Subcutaneous abdominal adipose tissue (tissue), 5 donors: ENCODE results near the gene SLC24A4.

ENCODE experiments used
- H3K27ac ChIP-seq: one replicate; pipeline ENCODE4 v1.7.0; 2013; ENCODE audit warnings: low read depth, mild to moderate bottlenecking, inconsistent platforms, low read length, moderate library complexity
- H3K27me3 ChIP-seq, 5 donors: one replicate each; pipeline ENCODE4 v1.7.0; 2013; ENCODE audit warnings: low read length in 5 of 5, inconsistent platforms in 1 of 5; ENCODE audit not compliant: control insufficient read depth in 5 of 5, insufficient read depth in 4 of 5
- H3K36me3 ChIP-seq, 5 donors: one replicate each; pipeline ENCODE4 v1.7.0; 2013; ENCODE audit warnings: low read length in 5 of 5; ENCODE audit not compliant: control insufficient read depth in 5 of 5, insufficient read depth in 5 of 5
- H3K4me1 ChIP-seq, 5 donors: one replicate each; pipeline ENCODE4 v1.7.0; 2013; ENCODE audit warnings: low read length in 5 of 5, mild to moderate bottlenecking in 3 of 5, moderate library complexity in 1 of 5; ENCODE audit not compliant: control insufficient read depth in 5 of 5, insufficient read depth in 5 of 5
- H3K4me3 ChIP-seq, 5 donors: one replicate each; pipeline ENCODE4 v1.7.0; 2013; ENCODE audit warnings: low read length in 5 of 5, low read depth in 1 of 5
- H3K9ac ChIP-seq, 5 donors: one replicate each; pipeline ENCODE4 v1.7.0; 2013; ENCODE audit warnings: low read length in 5 of 5, mild to moderate bottlenecking in 4 of 5, moderate library complexity in 3 of 5
- H3K9me3 ChIP-seq, 5 donors: one replicate each; pipeline ENCODE4 v1.7.0; 2013; ENCODE audit warnings: low read length in 5 of 5; ENCODE audit not compliant: control insufficient read depth in 5 of 5
- donor health status: healthy.
- donor health status: healthy.
- donor health status: healthy.
- donor health status: healthy.
- donor health status: healthy.

The SLC24A4 gene

DNA sequence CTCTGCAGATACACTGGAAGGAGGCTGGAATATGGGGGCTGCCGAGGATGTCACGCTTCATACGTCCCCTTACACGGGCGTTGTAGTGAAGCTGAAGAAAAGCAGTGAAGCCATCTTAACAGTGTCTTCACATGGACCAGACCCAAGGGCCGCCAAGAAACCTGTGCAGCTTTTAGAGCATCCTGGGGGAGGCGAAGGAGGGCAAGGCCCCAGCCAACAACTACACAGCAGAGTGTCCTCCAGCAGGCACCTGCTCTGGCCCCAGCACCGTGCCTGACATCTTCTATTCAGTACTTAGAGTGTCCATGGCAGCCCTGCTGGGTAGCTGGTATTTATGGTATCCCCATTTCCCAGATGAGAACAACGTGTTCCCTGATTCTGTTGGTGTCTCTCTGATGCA is 141.8 kb downstream of the SLC24A4 start:
- Histone ChIP-seq H3K4me3 (no peak overlapping the region), H3K9me3 (peaks cover 5 to 18% (median 8%) of the 10 kb centered on the region in 5 donors), H3K27me3 (peaks cover 0 to 8% (median 0%) of the 10 kb centered on the region in 5 donors), H3K4me1 (peaks cover 9 to 34% (median 23%) of the 10 kb centered on the region in 5 donors), H3K36me3 (no peaks in the 10 kb centered on the region), H3K27ac (no peak overlapping the region), H3K9ac (no peak overlapping the region)

DNA sequence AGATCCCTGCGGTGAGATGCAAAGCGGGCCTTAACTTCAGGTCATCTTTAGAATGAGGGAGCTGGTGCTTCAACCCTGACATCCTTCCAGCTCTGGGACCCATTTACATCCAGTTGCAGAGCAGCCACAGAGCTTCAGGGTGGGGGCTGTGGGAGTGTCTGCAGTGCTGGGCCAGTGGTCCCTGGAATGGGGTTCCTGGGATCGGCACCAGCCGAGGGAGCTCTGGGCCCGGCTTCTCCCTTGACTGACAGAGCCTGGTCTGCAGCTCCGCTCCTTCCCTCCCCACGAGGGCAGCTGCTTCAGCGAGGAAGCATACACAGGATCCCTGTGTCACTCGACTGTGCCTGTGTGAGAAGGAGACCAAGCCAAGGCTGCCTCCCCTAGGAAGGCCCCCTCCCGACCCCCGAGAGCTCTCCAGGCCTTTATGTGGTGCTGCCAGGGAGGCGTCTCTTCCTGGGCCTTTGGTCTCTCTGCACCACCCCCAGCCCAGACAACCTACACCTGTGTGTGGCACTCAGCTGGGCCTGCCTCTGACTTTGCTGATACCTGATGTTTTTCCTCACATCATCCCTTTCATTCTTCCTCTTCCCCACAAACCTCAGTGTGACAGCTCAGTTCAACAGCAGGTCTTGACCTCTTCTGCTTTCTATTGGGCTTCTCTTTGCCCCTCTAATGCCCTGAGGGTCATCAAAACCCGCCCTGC is 142.5 kb downstream of the SLC24A4 start:
- no peaks in the 10 kb centered on the region for H3K36me3 ChIP-seq
- peaks cover 6 to 26% (median 17%) of the 10 kb centered on the region in 5 donors for H3K4me1 ChIP-seq
- H3K9me3 ChIP-seq, result peaks cover 5 to 20% (median 8%) of the 10 kb centered on the region in 5 donors
- no peak overlapping the region for H3K9ac ChIP-seq
- no peak overlapping the region for H3K27ac ChIP-seq
- H3K27me3 ChIP-seq, result peaks cover 0 to 6% (median 0%) of the 10 kb centered on the region in 5 donors
- H3K4me3 ChIP-seq, result no peak overlapping the region

DNA sequence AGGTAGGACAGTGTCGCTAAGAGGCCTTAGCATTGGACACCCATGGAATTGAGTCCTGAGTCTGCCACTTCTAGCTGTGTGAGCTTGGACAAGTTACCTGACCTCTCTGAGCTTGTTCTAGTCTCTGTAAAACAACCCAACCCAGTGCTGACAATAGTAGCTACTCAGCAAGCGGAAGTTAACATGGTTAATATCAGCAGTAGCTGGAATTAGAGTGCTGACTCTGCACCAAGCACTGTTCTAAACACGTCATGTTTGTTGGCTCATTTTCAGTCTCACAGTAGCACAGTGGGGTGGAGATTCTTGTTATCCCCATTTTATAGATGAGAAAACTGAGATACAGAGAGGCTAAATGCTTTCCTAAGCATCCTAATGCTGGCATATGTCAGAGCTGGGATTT is 143.1 kb downstream of the SLC24A4 start:
- Histone ChIP-seq H3K36me3 (no peaks in the 10 kb centered on the region), H3K27ac (no peak overlapping the region), H3K9me3 (peaks cover 5 to 20% (median 8%) of the 10 kb centered on the region in 5 donors), H3K27me3 (peaks cover 0 to under 1% (median 0%) of the 10 kb centered on the region in 5 donors), H3K4me3 (no peak overlapping the region), H3K9ac (no peak overlapping the region), H3K4me1 (peaks cover 4 to 21% (median 11%) of the 10 kb centered on the region in 5 donors)

DNA sequence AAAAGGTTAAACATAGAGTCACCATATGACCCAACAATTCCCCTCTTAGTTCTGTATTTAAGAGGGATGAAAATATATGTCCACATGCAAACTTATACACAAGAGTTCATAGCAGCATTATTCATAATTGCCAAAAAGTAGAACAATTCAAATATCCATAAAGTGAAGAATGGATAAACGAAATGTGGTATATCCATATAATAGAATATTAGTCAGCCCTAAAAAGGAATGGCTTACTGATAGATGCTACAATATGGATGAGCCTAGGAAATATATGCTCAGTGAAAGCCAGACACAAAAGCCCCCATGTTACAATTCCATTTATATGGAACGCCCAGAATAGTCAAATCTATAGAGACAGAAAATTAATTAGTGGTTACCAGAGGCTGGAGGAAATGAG is 146.6 kb downstream of the SLC24A4 start:
- Histone ChIP-seq H3K4me3 (no peak overlapping the region), H3K27me3 (no peaks in the 10 kb centered on the region), H3K27ac (no peak overlapping the region), H3K9ac (no peak overlapping the region), H3K4me1 (peaks cover 0 to 24% (median 12%) of the 10 kb centered on the region in 5 donors), H3K36me3 (no peaks in the 10 kb centered on the region), H3K9me3 (peaks cover 5 to 20% (median 8%) of the 10 kb centered on the region in 5 donors)

DNA sequence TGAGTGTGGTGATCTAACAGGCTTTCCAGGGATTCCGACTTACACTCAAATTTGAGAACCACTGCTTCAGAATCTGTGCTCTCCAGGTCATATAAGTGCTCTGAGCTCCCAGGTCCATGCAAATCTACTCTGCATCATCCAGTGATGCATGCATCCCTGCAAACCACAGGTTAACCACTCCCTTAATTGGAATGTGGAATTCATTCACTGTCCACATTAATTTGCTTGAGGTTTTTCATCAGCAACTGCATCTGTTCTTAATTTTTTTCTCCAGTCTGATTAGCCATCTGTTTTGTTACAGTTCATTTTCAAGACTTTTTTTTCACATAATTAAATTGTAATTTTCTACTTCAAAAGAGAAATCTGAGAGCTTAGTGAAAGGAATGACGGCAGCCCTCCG is 147.2 kb downstream of the SLC24A4 start:
- H3K36me3 ChIP-seq, result no peaks in the 10 kb centered on the region
- no peak overlapping the region for H3K27ac ChIP-seq
- H3K9me3 ChIP-seq, result peaks cover 5 to 20% (median 8%) of the 10 kb centered on the region in 5 donors
- H3K27me3 ChIP-seq, result no peaks in the 10 kb centered on the region
- H3K4me3 ChIP-seq, result no peak overlapping the region
- peaks cover 0 to 23% (median 13%) of the 10 kb centered on the region in 5 donors for H3K4me1 ChIP-seq
- no peak overlapping the region for H3K9ac ChIP-seq

DNA sequence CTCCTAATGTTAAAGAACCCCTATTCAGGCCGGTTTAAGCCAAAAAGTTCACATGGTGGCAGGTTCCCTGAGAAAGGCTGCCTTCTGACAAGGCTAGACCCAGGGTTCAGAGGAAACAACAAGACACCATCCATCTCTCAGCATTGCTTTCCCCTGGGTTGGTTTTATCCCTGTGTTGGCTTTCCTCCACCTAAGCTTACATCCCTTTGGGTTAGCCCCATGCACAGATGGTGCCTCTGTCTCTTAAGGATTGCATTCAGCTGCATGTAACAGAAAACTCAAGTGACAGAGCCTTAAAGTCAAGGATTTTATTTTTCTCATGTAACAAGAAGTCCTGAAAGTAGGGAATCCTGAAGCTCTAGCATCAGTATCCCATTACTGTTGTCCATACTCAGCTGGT is 147.8 kb downstream of the SLC24A4 start:
- Histone ChIP-seq H3K27me3 (no peaks in the 10 kb centered on the region), H3K27ac (no peak overlapping the region), H3K9ac (no peak overlapping the region)

DNA sequence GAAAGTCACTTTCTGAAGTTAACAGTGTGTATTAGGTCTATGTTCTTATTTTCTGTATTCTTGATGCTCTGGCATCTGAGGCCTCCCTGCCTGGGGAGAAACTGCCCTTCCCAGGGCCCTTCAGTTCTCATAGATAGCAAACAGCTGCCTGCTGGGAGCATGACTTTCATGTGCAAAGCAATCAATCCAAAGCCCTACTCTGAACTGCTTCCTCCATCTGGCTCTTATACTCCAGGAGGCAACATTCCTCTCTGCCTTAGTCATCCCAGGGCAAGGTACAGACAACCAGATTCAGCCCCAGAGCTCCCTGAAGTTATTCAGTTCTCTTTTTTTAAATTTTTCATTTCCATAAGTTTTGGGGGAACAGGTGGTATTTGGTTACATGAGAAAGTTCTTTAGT is 149.0 kb downstream of the SLC24A4 start:
- no peak overlapping the region for H3K4me3 ChIP-seq
- no peaks in the 10 kb centered on the region for H3K27me3 ChIP-seq
- H3K36me3 ChIP-seq, result no peaks in the 10 kb centered on the region
- H3K9ac ChIP-seq, result no peak overlapping the region
- H3K9me3 ChIP-seq, result peaks cover under 1 to 15% (median 4%) of the 10 kb centered on the region in 5 donors
- no peak overlapping the region for H3K27ac ChIP-seq
- H3K4me1 ChIP-seq, result peaks cover 0 to 31% (median 23%) of the 10 kb centered on the region in 5 donors

More for the DNA sequence above, 147.8 kb downstream of the SLC24A4 start:
- H3K36me3 ChIP-seq, result no peaks in the 10 kb centered on the region
- no peak overlapping the region for H3K4me3 ChIP-seq
- H3K4me1 ChIP-seq, result peaks cover 0 to 26% (median 18%) of the 10 kb centered on the region in 5 donors
- peaks cover 5 to 20% (median 8%) of the 10 kb centered on the region in 5 donors for H3K9me3 ChIP-seq

DNA sequence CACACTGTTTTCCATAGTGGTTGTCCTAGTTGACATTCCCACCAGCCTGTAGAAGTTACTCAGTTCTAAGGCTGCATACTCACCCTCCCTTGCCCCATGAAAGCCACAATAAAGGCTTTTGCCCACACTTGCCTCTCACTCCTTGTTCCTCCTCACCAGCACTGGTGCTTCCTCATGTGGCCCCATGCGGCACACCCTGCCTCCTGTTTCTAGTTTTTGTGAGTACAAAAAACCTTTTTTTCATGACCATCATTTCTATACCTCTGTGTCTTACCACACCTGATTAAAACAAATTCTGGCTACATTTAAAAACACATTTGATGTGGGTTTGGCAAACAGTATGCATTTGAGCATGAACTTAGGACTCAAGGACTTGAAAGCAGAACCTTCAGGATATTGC is 149.9 kb downstream of the SLC24A4 start:
- Histone ChIP-seq H3K27ac (peak overlapping the region; percentile 37), H3K9ac (peak overlapping the region in 1 of 5 donors; percentile 16), H3K4me1 (peaks cover 0 to 31% (median 23%) of the 10 kb centered on the region in 5 donors), H3K27me3 (no peaks in the 10 kb centered on the region), H3K36me3 (no peaks in the 10 kb centered on the region), H3K4me3 (no peak overlapping the region), H3K9me3 (peaks cover 0 to 8% (median 0%) of the 10 kb centered on the region in 5 donors)

DNA sequence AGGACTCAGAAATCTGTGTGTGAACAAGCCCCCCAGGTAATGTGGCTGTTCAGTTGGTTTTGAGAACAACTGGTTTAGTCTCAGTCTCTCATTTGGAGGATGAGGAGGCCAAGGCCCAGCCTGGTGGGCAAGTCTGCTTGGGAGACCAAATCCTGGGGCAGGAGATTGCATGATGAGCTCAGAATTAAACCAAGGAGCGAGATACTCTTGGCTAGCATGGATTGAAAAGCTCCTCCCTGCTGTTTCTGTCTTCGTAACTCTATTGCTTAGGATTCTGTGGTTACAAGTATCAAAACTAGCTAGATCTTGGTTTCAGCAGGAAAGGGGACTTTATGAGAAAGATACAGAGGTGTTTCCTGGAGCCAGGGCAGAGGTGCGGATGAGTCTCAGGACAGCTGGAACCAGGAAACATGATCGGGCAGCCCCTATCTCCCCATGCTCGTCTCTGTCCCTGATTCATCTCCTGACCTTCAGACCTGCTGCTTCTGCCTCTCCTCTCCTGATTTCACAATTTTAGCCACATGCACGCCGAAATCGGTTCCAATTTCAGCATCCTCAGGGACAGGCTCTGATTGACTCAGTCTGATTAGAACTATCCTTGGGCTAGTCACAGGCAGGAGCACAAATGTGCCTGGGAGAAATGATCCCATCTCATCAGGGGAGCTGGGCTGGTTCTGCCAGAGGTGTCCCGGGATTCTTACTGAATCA is 150.4 kb downstream of the SLC24A4 start:
- H3K27ac ChIP-seq, result peak overlapping the region; percentile 45
- no peaks in the 10 kb centered on the region for H3K27me3 ChIP-seq
- H3K4me1 ChIP-seq, result peaks cover 0 to 31% (median 23%) of the 10 kb centered on the region in 5 donors
- H3K4me3 ChIP-seq, result no peak overlapping the region
- peak overlapping the region in 1 of 5 donors; percentile 16 for H3K9ac ChIP-seq
- no peaks in the 10 kb centered on the region for H3K36me3 ChIP-seq
- peaks cover 0 to 7% (median 0%) of the 10 kb centered on the region in 5 donors for H3K9me3 ChIP-seq

DNA sequence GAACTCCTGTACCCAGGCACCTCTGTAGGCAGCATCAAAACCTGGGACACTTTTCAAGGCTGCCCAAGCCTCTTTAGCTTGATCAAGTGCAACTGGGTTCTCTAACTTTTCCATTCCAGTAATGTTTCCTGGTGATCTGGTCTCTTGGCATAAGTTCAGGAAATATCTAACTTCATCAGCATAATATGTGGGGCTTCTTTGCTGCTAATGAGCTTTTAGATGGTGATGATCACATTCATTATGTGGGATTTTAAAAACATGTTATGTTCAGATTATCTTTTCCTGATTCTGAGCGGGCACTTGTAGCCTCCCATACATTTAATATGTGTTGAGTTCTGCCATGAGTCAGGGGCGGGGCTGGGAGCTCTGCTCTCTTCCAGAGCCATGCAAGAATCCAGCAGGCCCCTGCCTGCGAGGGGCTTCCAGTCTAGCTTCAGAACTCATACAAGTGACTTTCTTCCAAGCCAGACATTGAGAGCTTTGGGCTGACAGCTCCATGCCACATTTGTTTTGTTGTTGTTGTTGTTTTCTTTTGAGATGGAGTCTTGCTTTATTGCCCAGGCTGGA is 151.1 kb downstream of the SLC24A4 start:
- Histone ChIP-seq H3K9ac (no peak overlapping the region), H3K9me3 (peaks cover 0 to 5% (median 0%) of the 10 kb centered on the region in 5 donors), H3K36me3 (no peaks in the 10 kb centered on the region), H3K4me1 (peaks cover 0 to 31% (median 23%) of the 10 kb centered on the region in 5 donors), H3K27me3 (no peaks in the 10 kb centered on the region), H3K4me3 (no peak overlapping the region), H3K27ac (peak overlapping the region; percentile 45)
